HFFc6 (cell line): ENCODE measurements around the gene CLSTN2. TPM values are rescaled to one million over a fixed set of nuclear protein-coding genes. Genes with fewer than 3 reads are reported as not detected.

Experiments used
- DNase-seq: peaks from one replicate; pipeline ENCODE4 v3.0.0-alpha.2; 2018
- H3K27ac Mint-ChIP-seq: 2 replicates; pipeline ENCODE4 v1.8.0; 2020; ENCODE audit warnings: mild to moderate bottlenecking, mixed read lengths
- H3K27me3 Mint-ChIP-seq: 2 replicates; pipeline ENCODE4 v1.8.0; 2021; ENCODE audit warnings: mild to moderate bottlenecking, moderate library complexity, mixed read lengths; ENCODE audit not compliant: insufficient read depth
- H3K36me3 Mint-ChIP-seq: 2 replicates; pipeline ENCODE4 v1.8.0; 2021; ENCODE audit warnings: low read depth, mixed read lengths
- H3K4me1 Mint-ChIP-seq: 2 replicates; pipeline ENCODE4 v1.8.0; 2020; ENCODE audit warnings: low read depth, mixed read lengths
- H3K4me3 Mint-ChIP-seq: 2 replicates; pipeline ENCODE4 v1.8.0; 2020; ENCODE audit warnings: mild to moderate bottlenecking, moderate library complexity, mixed read lengths
- H3K9me3 Mint-ChIP-seq: 2 replicates; pipeline ENCODE4 v1.8.0; 2020; ENCODE audit warnings: mild to moderate bottlenecking, mixed read lengths
- total RNA-seq, 6 experiments: library from RNA; stranded (reverse); fragmentation: NEBNext Ultra II Directional; extraction: Animal tissue kit (Norgen Biotek cat#: 25700); gene quantifications; 2 replicates in 1 of 6; 3 replicates in 5 of 6; pipeline ENCODE4 v1.2.3, GENCODE V29; 2021
- TF ChIP-seq, protein P1 (sequence below): fragments of 200-600 bp; sonication (generic); IDR thresholded peaks from 2 replicates; pipeline ENCODE4 v1.5.0; 2021; ENCODE audit warnings: antibody characterized with exemption, mild to moderate bottlenecking

CLSTN2 gene
- total RNA-seq, 6 experiments from 2014 or later, result 0.05 TPM; not detected in 5

DNA sequence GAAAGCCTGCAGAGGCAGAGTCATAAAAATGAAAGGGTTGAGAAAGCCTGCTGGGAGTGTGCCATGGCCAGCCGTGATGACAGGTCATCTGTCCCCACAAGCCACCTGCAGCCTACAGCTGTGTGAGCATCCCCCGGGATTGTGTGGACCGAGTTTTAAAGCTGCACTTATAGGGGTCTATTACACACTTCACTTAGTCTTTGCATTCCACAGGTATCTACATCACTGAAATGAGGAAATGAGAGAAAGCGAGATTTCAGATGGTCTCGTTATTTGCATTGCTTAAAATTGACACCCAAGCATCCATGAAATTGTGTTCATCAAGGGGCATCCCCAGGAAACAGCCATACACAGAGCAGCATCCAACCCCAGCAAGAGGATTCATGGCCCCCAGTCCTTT, 605.3 kb downstream of the CLSTN2 start:
- no peak for DNase-seq
- Mint-ChIP-seq H3K27me3 (no peaks in the 10 kb centered on the region; the same call in 1 of the 2 replicates), H3K4me1 (no peaks in the 10 kb centered on the region), H3K36me3 (no peaks in the 10 kb centered on the region), H3K27ac (no peak overlapping the region), H3K4me3 (no peak overlapping the region), H3K9me3 (peaks cover 50% of the 10 kb centered on the region)
- TF ChIP-seq, protein P1, sequence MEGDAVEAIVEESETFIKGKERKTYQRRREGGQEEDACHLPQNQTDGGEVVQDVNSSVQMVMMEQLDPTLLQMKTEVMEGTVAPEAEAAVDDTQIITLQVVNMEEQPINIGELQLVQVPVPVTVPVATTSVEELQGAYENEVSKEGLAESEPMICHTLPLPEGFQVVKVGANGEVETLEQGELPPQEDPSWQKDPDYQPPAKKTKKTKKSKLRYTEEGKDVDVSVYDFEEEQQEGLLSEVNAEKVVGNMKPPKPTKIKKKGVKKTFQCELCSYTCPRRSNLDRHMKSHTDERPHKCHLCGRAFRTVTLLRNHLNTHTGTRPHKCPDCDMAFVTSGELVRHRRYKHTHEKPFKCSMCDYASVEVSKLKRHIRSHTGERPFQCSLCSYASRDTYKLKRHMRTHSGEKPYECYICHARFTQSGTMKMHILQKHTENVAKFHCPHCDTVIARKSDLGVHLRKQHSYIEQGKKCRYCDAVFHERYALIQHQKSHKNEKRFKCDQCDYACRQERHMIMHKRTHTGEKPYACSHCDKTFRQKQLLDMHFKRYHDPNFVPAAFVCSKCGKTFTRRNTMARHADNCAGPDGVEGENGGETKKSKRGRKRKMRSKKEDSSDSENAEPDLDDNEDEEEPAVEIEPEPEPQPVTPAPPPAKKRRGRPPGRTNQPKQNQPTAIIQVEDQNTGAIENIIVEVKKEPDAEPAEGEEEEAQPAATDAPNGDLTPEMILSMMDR, result no peak

DNA sequence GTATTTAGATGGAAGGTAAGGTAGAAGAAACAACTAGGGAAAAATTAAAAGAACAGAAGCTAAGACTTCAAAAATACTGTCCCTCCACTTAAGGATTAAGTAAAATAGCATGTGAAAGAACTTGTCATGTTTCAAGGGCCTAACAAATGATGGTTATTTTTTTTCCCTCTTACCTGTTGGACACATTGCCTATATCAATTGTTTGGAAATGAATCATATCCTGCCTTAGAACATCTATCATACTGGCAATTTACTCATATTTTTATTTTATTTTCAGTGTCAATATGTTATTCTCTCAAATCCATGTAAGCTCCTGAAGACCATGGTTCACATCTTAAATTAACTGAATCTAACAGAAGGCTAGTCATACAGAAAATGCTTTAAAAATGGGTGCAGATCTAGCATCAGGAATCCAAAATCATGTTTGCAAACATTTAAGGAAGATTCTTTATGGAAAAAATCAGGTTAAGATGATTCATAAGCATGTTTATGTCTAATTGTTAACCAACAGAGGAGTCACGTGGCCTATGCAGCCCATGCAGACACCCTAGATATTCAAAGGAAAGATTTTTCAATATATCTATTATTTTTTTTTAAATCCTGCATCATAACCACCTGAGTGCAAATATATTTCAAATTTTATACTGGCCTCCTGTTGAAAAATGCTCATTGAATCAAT, 607.1 kb downstream of the CLSTN2 start:
- no peaks in the 10 kb centered on the region for H3K36me3 Mint-ChIP-seq
- TF ChIP-seq, protein P1, result no peak
- H3K4me1 Mint-ChIP-seq, result no peaks in the 10 kb centered on the region
- peaks cover 64% of the 10 kb centered on the region for H3K9me3 Mint-ChIP-seq
- no peak for DNase-seq
- no peak overlapping the region for H3K4me3 Mint-ChIP-seq
- no peak overlapping the region for H3K27ac Mint-ChIP-seq
- H3K27me3 Mint-ChIP-seq, result no peaks in the 10 kb centered on the region

DNA sequence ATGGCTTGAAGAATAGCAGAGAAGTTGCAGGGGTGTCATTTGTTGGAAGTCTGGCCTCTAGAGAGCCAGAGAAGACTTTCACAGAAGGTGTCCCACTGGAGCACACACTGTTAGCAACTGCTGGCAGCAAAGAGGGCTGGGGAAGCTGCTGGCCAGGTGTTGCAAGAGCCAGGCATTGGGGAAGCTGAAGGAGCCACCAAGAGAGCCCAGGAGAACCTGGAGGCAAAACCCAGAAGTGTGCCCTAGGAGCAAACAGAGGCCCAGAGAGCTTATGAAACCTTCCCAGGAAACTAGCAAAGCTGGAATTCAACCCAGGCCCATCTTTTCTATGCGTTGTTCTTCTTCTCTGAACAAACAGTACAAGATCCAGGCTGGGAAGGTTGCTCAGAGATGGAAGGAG, 610.2 kb downstream of the CLSTN2 start:
- H3K27me3 Mint-ChIP-seq, result no peaks in the 10 kb centered on the region
- no peak overlapping the region for H3K4me3 Mint-ChIP-seq
- TF ChIP-seq, protein P1, result no peak
- H3K4me1 Mint-ChIP-seq, result no peaks in the 10 kb centered on the region
- no peak for DNase-seq
- peaks cover 61% of the 10 kb centered on the region for H3K9me3 Mint-ChIP-seq
- H3K36me3 Mint-ChIP-seq, result no peaks in the 10 kb centered on the region
- H3K27ac Mint-ChIP-seq, result no peak overlapping the region

DNA sequence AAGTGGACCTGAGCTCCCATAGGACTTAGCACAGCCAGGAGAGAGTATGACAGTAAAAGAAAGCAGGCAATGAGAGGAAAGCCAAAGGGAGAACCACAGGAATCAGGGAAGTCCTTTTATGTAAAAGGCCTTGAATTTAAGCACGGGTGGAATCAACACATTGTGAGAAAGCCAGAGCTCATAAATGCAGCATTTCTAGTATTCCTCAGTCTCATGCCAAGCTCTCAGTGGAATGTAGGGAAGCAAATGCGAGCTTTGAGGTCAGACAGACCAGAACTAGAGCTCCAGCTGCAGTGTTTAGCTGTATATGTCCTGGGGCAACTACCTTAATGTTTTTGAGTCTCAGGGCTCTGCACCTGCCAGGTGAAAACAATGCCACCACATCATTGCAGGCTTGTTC, 610.8 kb downstream of the CLSTN2 start:
- TF ChIP-seq, protein P1, result no peak
- Mint-ChIP-seq H3K9me3 (peaks cover 58% of the 10 kb centered on the region), H3K27ac (no peak overlapping the region), H3K4me3 (no peak overlapping the region), H3K4me1 (no peaks in the 10 kb centered on the region), H3K27me3 (no peaks in the 10 kb centered on the region), H3K36me3 (no peaks in the 10 kb centered on the region)
- no peak for DNase-seq

DNA sequence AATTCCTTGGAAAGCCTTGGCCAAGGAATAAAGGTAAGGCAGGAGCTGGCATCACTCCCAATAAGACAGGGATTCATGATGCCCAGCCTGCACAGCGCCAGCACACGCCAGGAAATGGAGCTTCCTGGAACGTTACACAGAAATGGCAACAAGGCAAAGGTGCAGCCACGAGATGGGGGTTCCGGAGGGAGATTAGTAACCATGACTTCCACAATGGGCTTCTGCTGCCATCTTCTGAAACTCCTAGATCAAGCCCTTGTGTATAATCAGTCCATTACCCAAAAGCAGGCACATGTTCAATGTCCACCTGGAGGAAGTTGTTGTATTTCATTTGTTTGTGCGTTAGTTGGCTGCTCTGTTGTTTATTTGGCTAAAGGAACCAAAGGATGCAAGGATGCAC, 611.7 kb downstream of the CLSTN2 start:
- Mint-ChIP-seq H3K36me3 (no peaks in the 10 kb centered on the region), H3K4me1 (no peaks in the 10 kb centered on the region), H3K27me3 (no peaks in the 10 kb centered on the region), H3K9me3 (peaks cover 60% of the 10 kb centered on the region), H3K4me3 (no peak overlapping the region), H3K27ac (no peak overlapping the region)
- no peak for DNase-seq
- TF ChIP-seq, protein P1, result no peak
